DND-41 (cell line): ENCODE results near the gene RASD1.
A peak's percentile ranks its signal among the peaks of the same experiment; 100 is the strongest.

Experiments
- ATAC-seq: fragments of 200-7000 bp; cut with Tn5 transposase; 3 replicates; pipeline ENCODE4 v1.9.1; 2021; ENCODE audit warnings: low read depth; ENCODE audit not compliant: insufficient read depth
- DNase-seq: peaks from one replicate; pipeline ENCODE4 v3.0.0-alpha.2; 2020
- H2AFZ ChIP-seq: 2 replicates; pipeline ENCODE4 v1.6.0; 2012; ENCODE audit warnings: low read depth, low read length
- H3K27ac ChIP-seq: 2 replicates; pipeline ENCODE4 v1.5.1; 2012; ENCODE audit warnings: low read length, inconsistent platforms
- H3K27me3 ChIP-seq: fragments of 200-600 bp; sonication (generic); 2 replicates; pipeline ENCODE4 v1.6.0; 2012; ENCODE audit warnings: low read length, mild to moderate bottlenecking, inconsistent platforms; ENCODE audit not compliant: insufficient read depth, poor library complexity
- H3K36me3 ChIP-seq: 2 replicates; pipeline ENCODE4 v1.5.1; 2012; ENCODE audit warnings: low read length, inconsistent platforms; ENCODE audit not compliant: insufficient read depth
- H3K4me1 ChIP-seq: 2 replicates; pipeline ENCODE4 v1.5.1; 2012; ENCODE audit warnings: mild to moderate bottlenecking, low read length; ENCODE audit not compliant: insufficient read depth
- H3K4me2 ChIP-seq: 2 replicates; pipeline ENCODE4 v1.6.0; 2012; ENCODE audit warnings: mild to moderate bottlenecking, moderate library complexity, low read length, inconsistent platforms; ENCODE audit not compliant: insufficient read depth
- H3K4me3 ChIP-seq, 2 experiments: fragments of 200-600 bp in 1 of 2; shearing (Covaris generic) in 1 of 2; 2 replicates each; pipeline ENCODE4 v1.5.1; 2012 to 2016; ENCODE audit warnings: inconsistent platforms in 2 of 2, low read length in 2 of 2, mild to moderate bottlenecking in 2 of 2, low read depth in 1 of 2, moderate library complexity in 1 of 2
- H3K79me2 ChIP-seq: 2 replicates; pipeline ENCODE4 v1.6.0; 2012; ENCODE audit warnings: low read length, inconsistent platforms; ENCODE audit not compliant: insufficient read depth
- H3K9ac ChIP-seq: 2 replicates; pipeline ENCODE4 v1.6.0; 2012; ENCODE audit warnings: low read depth, mild to moderate bottlenecking, inconsistent platforms, low read length, moderate library complexity
- H3K9me3 ChIP-seq: 2 replicates; pipeline ENCODE4 v1.5.1; 2012; ENCODE audit warnings: low read length, moderate library complexity, mild to moderate bottlenecking, inconsistent platforms; ENCODE audit not compliant: insufficient read depth, severe bottlenecking
- H4K20me1 ChIP-seq: 2 replicates; pipeline ENCODE4 v1.6.0; 2012; ENCODE audit warnings: low read length; ENCODE audit not compliant: insufficient read depth
- EZH2 ChIP-seq: IDR thresholded peaks from 3 replicates; pipeline ENCODE4 v1.6.1; 2012; ENCODE audit warnings: borderline replicate concordance, low read depth, mild to moderate bottlenecking, moderate library complexity, low read length, inconsistent platforms; ENCODE audit not compliant: severe bottlenecking
- TF ChIP-seq, protein P1 (sequence below): IDR thresholded peaks from 2 replicates; pipeline ENCODE4 v1.5.1; 2012; ENCODE audit warnings: borderline replicate concordance, low read length, moderate library complexity, mild to moderate bottlenecking; ENCODE audit not compliant: poor library complexity, severe bottlenecking; ENCODE audit errors: extremely low read depth

The RASD1 gene

DNA sequence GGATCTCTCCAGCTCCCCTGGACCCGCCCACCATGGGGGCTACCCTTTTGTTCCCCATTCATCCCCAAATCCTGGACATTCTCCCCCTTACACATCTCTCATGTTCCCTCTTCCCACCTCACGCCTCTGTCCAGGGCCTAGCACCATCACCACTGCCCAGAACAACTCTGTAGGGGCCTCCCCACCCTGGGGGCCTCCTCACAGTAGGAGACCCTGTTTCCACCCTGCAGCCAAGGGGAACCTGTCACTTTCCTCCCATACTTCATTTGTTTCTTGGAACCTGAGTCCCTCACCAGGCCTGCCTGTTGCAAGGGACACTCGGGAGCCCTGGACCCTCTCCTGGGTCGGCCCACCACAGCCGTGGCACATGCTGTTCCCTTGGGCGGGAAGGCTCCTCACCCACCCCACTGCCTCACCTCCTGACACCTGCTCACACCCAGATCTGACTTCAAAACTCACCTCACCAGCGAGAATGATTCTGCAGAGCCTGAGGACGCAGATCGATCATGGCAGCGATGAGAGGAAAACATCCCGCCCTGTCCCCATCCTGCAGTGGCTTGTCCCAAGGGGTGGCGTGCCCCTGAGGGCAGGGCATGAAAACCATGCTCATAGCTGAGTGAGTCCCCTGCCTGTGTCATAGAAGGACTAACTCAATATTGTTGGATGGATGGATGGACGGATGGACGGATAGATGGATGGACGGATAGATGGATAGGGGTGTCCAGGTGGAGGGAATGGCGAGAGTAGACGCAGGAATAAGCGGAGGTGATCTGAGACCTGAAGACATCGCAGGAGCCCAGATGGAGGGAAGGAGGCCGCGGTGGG lies 6.8 kb upstream of the RASD1 start:
- no peak overlapping the region for H3K4me2 ChIP-seq

DNA sequence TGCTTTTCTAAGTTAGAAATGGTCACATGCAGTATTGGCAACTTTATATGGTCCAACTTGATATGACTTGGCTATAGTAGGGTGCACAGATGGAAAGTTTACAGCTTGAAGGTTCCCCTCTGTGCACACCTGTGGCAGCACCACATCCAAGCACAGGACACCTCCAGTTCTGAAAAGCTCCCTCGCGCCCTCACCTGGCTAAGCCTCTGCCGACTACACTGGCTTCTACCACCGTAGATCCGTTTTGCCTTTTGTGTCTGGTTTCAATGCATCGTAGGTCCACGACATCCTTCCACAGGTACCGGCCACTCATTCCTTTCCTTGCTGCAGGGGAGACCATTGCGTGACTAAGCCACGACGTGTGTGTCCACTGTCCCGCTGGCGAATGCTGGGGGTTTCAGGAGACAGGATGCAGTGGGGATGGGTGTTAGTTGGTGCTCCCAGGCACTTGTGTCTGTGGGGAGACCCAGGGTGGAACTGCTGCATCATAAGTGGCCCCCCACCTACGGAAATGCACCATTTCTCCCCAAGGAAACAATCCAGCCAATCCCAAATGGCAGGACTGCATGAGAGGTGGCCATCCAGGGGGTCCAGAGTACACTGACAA lies 4.9 kb upstream of the RASD1 start:
- no peak for ATAC-seq
- Histone ChIP-seq H3K79me2 (no peaks in the 10 kb centered on the region), H3K36me3 (peaks cover 3% of the 10 kb centered on the region; the same call in 1 of the 2 replicates), H3K27me3 (no peaks in the 10 kb centered on the region), H3K4me3 (no peak overlapping the region), H4K20me1 (peaks cover 9% of the 10 kb centered on the region; the same call in 1 of the 2 replicates), H3K4me2 (no peak overlapping the region), H3K9me3 (no peaks in the 10 kb centered on the region), H3K4me1 (no peaks in the 10 kb centered on the region), H2AFZ (no peak overlapping the region), H3K9ac (no peak overlapping the region), H3K27ac (no peak overlapping the region)
- TF ChIP-seq, protein P1, sequence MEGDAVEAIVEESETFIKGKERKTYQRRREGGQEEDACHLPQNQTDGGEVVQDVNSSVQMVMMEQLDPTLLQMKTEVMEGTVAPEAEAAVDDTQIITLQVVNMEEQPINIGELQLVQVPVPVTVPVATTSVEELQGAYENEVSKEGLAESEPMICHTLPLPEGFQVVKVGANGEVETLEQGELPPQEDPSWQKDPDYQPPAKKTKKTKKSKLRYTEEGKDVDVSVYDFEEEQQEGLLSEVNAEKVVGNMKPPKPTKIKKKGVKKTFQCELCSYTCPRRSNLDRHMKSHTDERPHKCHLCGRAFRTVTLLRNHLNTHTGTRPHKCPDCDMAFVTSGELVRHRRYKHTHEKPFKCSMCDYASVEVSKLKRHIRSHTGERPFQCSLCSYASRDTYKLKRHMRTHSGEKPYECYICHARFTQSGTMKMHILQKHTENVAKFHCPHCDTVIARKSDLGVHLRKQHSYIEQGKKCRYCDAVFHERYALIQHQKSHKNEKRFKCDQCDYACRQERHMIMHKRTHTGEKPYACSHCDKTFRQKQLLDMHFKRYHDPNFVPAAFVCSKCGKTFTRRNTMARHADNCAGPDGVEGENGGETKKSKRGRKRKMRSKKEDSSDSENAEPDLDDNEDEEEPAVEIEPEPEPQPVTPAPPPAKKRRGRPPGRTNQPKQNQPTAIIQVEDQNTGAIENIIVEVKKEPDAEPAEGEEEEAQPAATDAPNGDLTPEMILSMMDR, result peak; percentile 67
- TF ChIP-seq EZH2, result no peak
- DNase-seq, result peak; percentile 40

More for the DNA sequence above, 6.8 kb upstream of the RASD1 start:
- Histone ChIP-seq H3K79me2 (no peaks in the 10 kb centered on the region), H3K36me3 (peaks cover under 1% of the 10 kb centered on the region; the same call in 1 of the 2 replicates), H3K27me3 (no peaks in the 10 kb centered on the region), H3K27ac (no peak overlapping the region), H3K4me3 (no peak overlapping the region), H2AFZ (no peak overlapping the region), H3K9ac (no peak overlapping the region), H4K20me1 (peaks cover 8% of the 10 kb centered on the region; the same call in 1 of the 2 replicates), H3K4me1 (no peaks in the 10 kb centered on the region), H3K9me3 (no peaks in the 10 kb centered on the region)
- no peak for ATAC-seq
- TF ChIP-seq, protein P1, result no peak
- no peak for TF ChIP-seq EZH2
- no peak for DNase-seq

DNA sequence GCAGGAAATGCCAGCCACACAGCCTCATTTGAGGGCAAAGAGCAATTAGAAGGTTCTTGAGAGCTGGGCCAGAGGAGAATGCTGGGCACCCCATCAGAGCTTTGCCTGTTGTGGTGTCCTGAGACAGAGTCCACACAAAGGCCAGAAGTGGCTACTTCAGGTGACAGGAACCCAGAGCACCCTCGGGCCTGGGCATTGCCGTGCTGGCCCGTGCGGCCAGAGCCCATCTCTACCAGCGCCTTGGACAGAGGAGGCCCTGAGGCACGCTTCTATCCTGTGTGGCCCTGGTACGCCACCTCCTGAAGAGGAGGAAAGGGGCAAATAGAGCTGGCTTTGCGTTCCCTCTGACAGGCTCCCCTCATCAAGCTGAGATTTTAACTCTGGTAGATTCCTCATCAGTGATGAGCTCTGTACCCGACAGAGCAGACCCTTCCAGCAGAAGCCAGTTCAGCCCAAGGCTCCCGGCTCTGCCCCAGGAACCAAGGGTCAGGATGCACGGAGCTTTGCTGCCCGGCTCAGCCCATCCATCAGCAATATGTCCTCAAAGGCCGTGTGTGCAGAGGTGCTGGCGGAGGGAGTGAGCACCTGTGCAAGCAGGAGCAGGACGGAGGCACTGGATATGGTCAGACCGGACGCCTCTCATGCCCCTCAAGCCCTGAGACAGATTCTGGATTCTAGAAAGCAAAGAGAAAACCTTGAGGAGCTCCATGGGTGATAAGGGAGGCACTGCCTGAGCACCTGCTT lies 3.4 kb upstream of the RASD1 start:
- no peaks in the 10 kb centered on the region for H3K4me1 ChIP-seq
- H3K36me3 ChIP-seq, result peaks cover 18% of the 10 kb centered on the region
- no peak for DNase-seq

More for the DNA sequence above, 3.4 kb upstream of the RASD1 start:
- no peak overlapping the region; the same call in 1 of the 2 replicates for H3K27ac ChIP-seq
- no peak overlapping the region for H3K4me2 ChIP-seq
- H2AFZ ChIP-seq, result no peak overlapping the region
- H3K27me3 ChIP-seq, result no peaks in the 10 kb centered on the region
- no peak overlapping the region for H3K9ac ChIP-seq
- no peak for TF ChIP-seq EZH2
- TF ChIP-seq, protein P1, result no peak
- no peaks in the 10 kb centered on the region for H3K79me2 ChIP-seq
- 0 out of 2 replicates have a peak, but pooled peaks cover 6% of the 10 kb centered on the region for H4K20me1 ChIP-seq
- H3K9me3 ChIP-seq, result no peaks in the 10 kb centered on the region
- ATAC-seq, result no peak
- H3K4me3 ChIP-seq, result no peak overlapping the region
